SK-N-SH (cell line): ENCODE data around the gene GDNF. TPM values are rescaled to one million over a fixed set of nuclear protein-coding genes. Genes with fewer than 3 reads are reported as not detected.

Experiments
- CTCF ChIA-PET: fragments of 300-600, 350-600 bp; formaldehyde crosslinking; extraction: SDS; loops from one replicate; lab custom pipeline; 2021; lab: Yijun Ruan, JAX
- POLR2A ChIA-PET: fragments of 350-600 bp; sonication (Branson Sonifier 250); formaldehyde crosslinking; extraction: SDS; loops from one replicate; lab custom pipeline; 2020; ENCODE audit warnings: antibody characterized with exemption, inconsistent platforms; lab: Yijun Ruan, JAX
- DNase-seq: peaks from one replicate; pipeline ENCODE4 v3.0.0; 2012
- H2AFZ ChIP-seq: fragments of 200-600 bp; sonication (generic); 2 replicates; pipeline ENCODE4 v1.8.1; 2016; ENCODE audit warnings: antibody characterized with exemption, mild to moderate bottlenecking, low read depth
- H3F3A ChIP-seq: fragments of 200-600 bp; sonication (generic); replicated peaks from 2 replicates; pipeline ENCODE3; 2016; ENCODE audit warnings: antibody characterized with exemption, mild to moderate bottlenecking; ENCODE audit not compliant: insufficient read depth
- H3K27ac ChIP-seq, 2 experiments: fragments of 200-500 bp in 1 of 2; fragments of 200-600 bp in 1 of 2; sonication (Bioruptor generic) in 1 of 2; sonication (generic), shearing (Covaris generic) in 1 of 2; 2 replicates each; pipeline versions ENCODE4 v1.5.1 to v1.6.1; 2014 to 2016; ENCODE audit warnings: low read depth in 2 of 2, inconsistent platforms in 1 of 2, low read length in 1 of 2, mild to moderate bottlenecking in 1 of 2, mixed read lengths in 1 of 2
- H3K27me3 ChIP-seq: fragments of 200-600 bp; sonication (generic), shearing (Covaris generic); 2 replicates; pipeline ENCODE4 v1.6.1; 2016; ENCODE audit warnings: mixed run types; ENCODE audit not compliant: insufficient read depth
- H3K36me3 ChIP-seq, 2 experiments: fragments of 200-500 bp in 1 of 2; fragments of 200-600 bp in 1 of 2; sonication (Bioruptor generic) in 1 of 2; sonication (generic) in 1 of 2; replicated peaks in 1 of 2; 2 replicates each; pipeline versions ENCODE3 to v1.5.1; 2014 to 2016; ENCODE audit warnings: low read length in 1 of 2, mild to moderate bottlenecking in 1 of 2; ENCODE audit not compliant: insufficient read depth in 2 of 2, control insufficient read depth in 1 of 2
- H3K4me1 ChIP-seq, 2 experiments: fragments of 200-500 bp in 1 of 2; fragments of 200-600 bp in 1 of 2; sonication (Bioruptor generic) in 1 of 2; sonication (generic), shearing (Covaris generic) in 1 of 2; 2 replicates each; pipeline versions ENCODE4 v1.5.1 to v1.6.1; 2014 to 2016; ENCODE audit warnings: low read depth in 1 of 2, low read length in 1 of 2, mixed run types in 1 of 2; ENCODE audit not compliant: insufficient read depth in 2 of 2, control insufficient read depth in 1 of 2
- H3K4me2 ChIP-seq: fragments of 200-600 bp; sonication (generic), shearing (Covaris generic); 2 replicates; pipeline ENCODE4 v1.6.1; 2017; ENCODE audit warnings: mixed run types
- H3K4me3 ChIP-seq, 2 experiments: fragments of 200-500 bp in 1 of 2; fragments of 200-600 bp in 1 of 2; sonication (Bioruptor generic) in 1 of 2; sonication (generic), shearing (Covaris generic) in 1 of 2; 2 replicates each; pipeline versions ENCODE4 v1.5.1 to v1.8.1; 2014 to 2016; ENCODE audit warnings: low read depth in 2 of 2, inconsistent platforms in 1 of 2, low read length in 1 of 2, mild to moderate bottlenecking in 1 of 2, mixed read lengths in 1 of 2, moderate library complexity in 1 of 2
- H3K79me2 ChIP-seq: fragments of 200-600 bp; sonication (generic); 2 replicates; pipeline ENCODE4 v1.8.1; 2017; ENCODE audit warnings: mild to moderate bottlenecking; ENCODE audit not compliant: insufficient read depth
- H3K9ac ChIP-seq: fragments of 200-600 bp; sonication (generic); 2 replicates; pipeline ENCODE4 v1.6.1; 2017; ENCODE audit warnings: mixed run types
- H3K9me2 ChIP-seq: fragments of 200-600 bp; sonication (generic); 2 replicates; pipeline ENCODE4 v1.6.1; 2017; ENCODE audit warnings: mixed run types
- H3K9me3 ChIP-seq: fragments of 200-600 bp; sonication (generic); 2 replicates; pipeline ENCODE4 v1.6.1; 2017; ENCODE audit warnings: mixed run types, mild to moderate bottlenecking, moderate library complexity
- H4K20me1 ChIP-seq: fragments of 200-600 bp; sonication (generic); 2 replicates; pipeline ENCODE4 v1.6.1; 2017; ENCODE audit warnings: mild to moderate bottlenecking, mixed run types; ENCODE audit not compliant: insufficient read depth
- CTCF ChIP-seq: fragments of 200-600 bp; sonication (generic); IDR thresholded peaks from 2 replicates; pipeline ENCODE4 v1.6.1; 2017; ENCODE audit warnings: antibody characterized with exemption, mild to moderate bottlenecking, moderate library complexity
- EZH2phosphoT487 ChIP-seq: fragments of 200-600 bp; sonication (generic); IDR thresholded peaks from 2 replicates; pipeline ENCODE4 v1.6.1; 2017; ENCODE audit warnings: low read depth, mixed run types, mild to moderate bottlenecking, antibody characterized with exemption, moderate library complexity, borderline replicate concordance
- FOSL2 ChIP-seq: IDR thresholded peaks from 2 replicates; pipeline ENCODE4 v1.4.0; 2012; ENCODE audit warnings: low read depth, mild to moderate bottlenecking, moderate library complexity, borderline replicate concordance
- FOXM1 ChIP-seq: IDR thresholded peaks from 2 replicates; pipeline ENCODE4 v1.4.0; 2012; ENCODE audit warnings: low read depth, mild to moderate bottlenecking
- NFIC ChIP-seq: IDR thresholded peaks from 2 replicates; pipeline ENCODE4 v1.4.0; 2012; ENCODE audit warnings: borderline replicate concordance
- NRF1 ChIP-seq: IDR thresholded peaks from 2 replicates; pipeline ENCODE4 v1.6.1; 2012; ENCODE audit warnings: low read depth, mild to moderate bottlenecking, low read length
- POLR2AphosphoS5 ChIP-seq: IDR thresholded peaks from 2 replicates; pipeline ENCODE4 v1.6.1; 2012; ENCODE audit warnings: low read depth, low read length
- RAD21 ChIP-seq: IDR thresholded peaks from 2 replicates; pipeline ENCODE4 v1.6.1; 2012; ENCODE audit warnings: mild to moderate bottlenecking, low read length
- RCOR1 ChIP-seq: fragments of 150-350 bp; IDR thresholded peaks from 2 replicates; pipeline ENCODE4 v1.6.1; 2017; ENCODE audit warnings: antibody characterized with exemption, low read length
- SIN3A ChIP-seq: IDR thresholded peaks from 2 replicates; pipeline ENCODE4 v1.6.1; 2012; ENCODE audit warnings: low read depth, mild to moderate bottlenecking, low read length, moderate library complexity, borderline replicate concordance
- SMC3 ChIP-seq: IDR thresholded peaks from 2 replicates; pipeline ENCODE4 v1.6.1; 2012; ENCODE audit warnings: low read depth, low read length, improper control_type of control experiment
- TAF1 ChIP-seq: IDR thresholded peaks from 2 replicates; pipeline ENCODE4 v1.6.1; 2012; ENCODE audit warnings: low read depth, mild to moderate bottlenecking, low read length, moderate library complexity, borderline replicate concordance
- TCF12 ChIP-seq: IDR thresholded peaks from 2 replicates; pipeline ENCODE4 v1.4.0; 2012
- USF2 ChIP-seq: fragments of 150-350 bp; IDR thresholded peaks from 2 replicates; pipeline ENCODE4 v1.6.1; 2017; ENCODE audit warnings: antibody characterized with exemption, low read length, low read depth, borderline replicate concordance
- YY1 ChIP-seq: IDR thresholded peaks from 2 replicates; pipeline ENCODE4 v1.4.0; 2012; ENCODE audit warnings: low read depth, mild to moderate bottlenecking
- WGBS: methylation state at CpG from one replicate; pipeline ENCODE4 v1.1.6; 2017; ENCODE audit warnings: low lambda C conversion rate; 5-methylcytosine and 5-hydroxymethylcytosine counted together
- polyA plus RNA-seq, 3 experiments: library from polyadenylated mRNA; depleted of rRNA; stranded (reverse); fragments of >200 nt; gene quantifications; 2 replicates each; pipeline ENCODE4 v1.2.3, GENCODE V29; 2012

The GDNF gene
- polyA plus RNA-seq, 1 of the 3 experiments (the other 2 are of a cell fraction), result 9.0 TPM

- H3K4me1 ChIP-seq, result peaks cover 0 to 27% of the 10 kb centered on the region in 2 experiments; a peak in 2 of 4 replicates
- H3K4me3 ChIP-seq, result no peak overlapping the region
- ChIA-PET CTCF (interaction anchor here (1.4 kb wide), 1 partner anchor 9 kb away, joined by 4 read pairs; no protein-coding TSS in a partner anchor), POLR2A (no interaction called here)
- H2AFZ ChIP-seq, result no peak overlapping the region
- H3K9ac ChIP-seq, result no peak overlapping the region
- H3K9me2 ChIP-seq, result no peaks in the 10 kb centered on the region
- no peak overlapping the region for H3K27ac ChIP-seq
- no peak for DNase-seq
- H3K4me2 ChIP-seq, result 0 out of 2 replicates have a peak overlapping the region, but pooled peaks have one; percentile 13
- H3K27me3 ChIP-seq, result no peaks in the 10 kb centered on the region
- TF ChIP-seq EZH2phosphoT487 (no peak), YY1 (no peak), RCOR1 (no peak), SIN3A (no peak), NFIC (no peak), TCF12 (no peak)
- H3K36me3 ChIP-seq, result no peaks in the 10 kb centered on the region
- 27% methylated on average over 4 of the region's 6 CpGs for WGBS
- H4K20me1 ChIP-seq, result no peaks in the 10 kb centered on the region
- H3K79me2 ChIP-seq, result peaks cover 93% of the 10 kb centered on the region
- peaks cover 17% of the 10 kb centered on the region for H3F3A ChIP-seq
- no peaks in the 10 kb centered on the region for H3K9me3 ChIP-seq
Observed at GRCh38 chr5:37844009-37844408, 4.2 kb upstream of the GDNF start.

GRCh38 chr5:37842048-37842447 is 2.2 kb upstream of the GDNF start:
- H2AFZ ChIP-seq, result no peak overlapping the region
- TF ChIP-seq USF2 (no peak), RAD21 (no peak), FOXM1 (no peak), FOSL2 (no peak), SIN3A (no peak), YY1 (no peak), CTCF (no peak), NRF1 (no peak), TAF1 (no peak), SMC3 (no peak), POLR2AphosphoS5 (no peak), EZH2phosphoT487 (no peak)
- ChIA-PET CTCF (interaction anchor here (1.0 to 1.5 kb wide), 2 partner anchors 16 to 351 kb away, joined by 3 read pairs; no protein-coding TSS in a partner anchor), POLR2A (no interaction called here)
- H3K9me3 ChIP-seq, result no peaks in the 10 kb centered on the region
- H3K27ac ChIP-seq, result peak overlapping the region in 1 of 2 experiments; percentile 87; a peak in 1 of 4 replicates
- H3K79me2 ChIP-seq, result peaks cover 97% of the 10 kb centered on the region
- no peaks in the 10 kb centered on the region for H3K27me3 ChIP-seq
- WGBS, result 67% methylated on average over 7 of the region's 10 CpGs
- peak overlapping the region; percentile 98; the same call in 1 of the 2 replicates for H3K4me2 ChIP-seq
- no peak overlapping the region for H3K9ac ChIP-seq
- no peaks in the 10 kb centered on the region for H3K36me3 ChIP-seq
- H4K20me1 ChIP-seq, result no peaks in the 10 kb centered on the region
- H3K4me1 ChIP-seq, result peaks cover 0 to 18% of the 10 kb centered on the region in 2 experiments; a peak in 3 of 4 replicates
- H3F3A ChIP-seq, result peaks cover 20% of the 10 kb centered on the region
- DNase-seq, result no peak
- no peak overlapping the region for H3K4me3 ChIP-seq
- H3K9me2 ChIP-seq, result no peaks in the 10 kb centered on the region
